PC-3 (cell line): ENCODE data around the gene CTNND2.

Source experiments
- EZH2 ChIP-seq: fragments of 300-600 bp; sonication (generic); IDR thresholded peaks from one replicate; pipeline ENCODE4 v1.6.1; 2017; ENCODE audit warnings: antibody characterized with exemption, mild to moderate bottlenecking, low read length; ENCODE audit not compliant: unreplicated experiment
- EZH2phosphoT487 ChIP-seq: fragments of 300-600 bp; sonication (generic); IDR thresholded peaks from 2 replicates; pipeline ENCODE4 v1.6.1; 2018; ENCODE audit warnings: mild to moderate bottlenecking, antibody characterized with exemption, low read length, borderline replicate concordance
- TF ChIP-seq, protein P1 (sequence below): fragments of 300-600 bp; sonication (generic); conservative IDR thresholded peaks from 2 replicates; pipeline ENCODE4 v1.5.1; 2017; ENCODE audit warnings: antibody characterized with exemption, low read depth, mild to moderate bottlenecking, low read length

DNA sequence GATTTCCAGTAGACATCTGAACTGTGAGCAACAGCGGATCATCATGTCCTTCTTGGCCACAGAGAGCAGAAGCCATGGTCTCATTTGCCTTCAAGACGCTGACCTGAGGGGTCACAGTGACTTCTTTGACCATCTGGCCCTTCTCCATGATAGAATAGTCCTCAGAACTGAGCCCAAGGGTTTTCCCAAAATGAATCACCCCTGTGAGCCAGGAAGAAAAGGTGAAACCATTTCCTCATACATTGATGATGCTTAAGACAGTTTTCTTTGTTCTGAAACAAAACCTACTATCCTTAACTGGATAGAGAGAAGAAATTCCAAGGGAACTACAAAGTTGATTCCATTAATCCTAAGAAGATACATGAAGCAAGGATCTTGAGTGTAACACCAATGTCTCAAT is 503.9 kb downstream of the CTNND2 start:
- TF ChIP-seq, protein P1, sequence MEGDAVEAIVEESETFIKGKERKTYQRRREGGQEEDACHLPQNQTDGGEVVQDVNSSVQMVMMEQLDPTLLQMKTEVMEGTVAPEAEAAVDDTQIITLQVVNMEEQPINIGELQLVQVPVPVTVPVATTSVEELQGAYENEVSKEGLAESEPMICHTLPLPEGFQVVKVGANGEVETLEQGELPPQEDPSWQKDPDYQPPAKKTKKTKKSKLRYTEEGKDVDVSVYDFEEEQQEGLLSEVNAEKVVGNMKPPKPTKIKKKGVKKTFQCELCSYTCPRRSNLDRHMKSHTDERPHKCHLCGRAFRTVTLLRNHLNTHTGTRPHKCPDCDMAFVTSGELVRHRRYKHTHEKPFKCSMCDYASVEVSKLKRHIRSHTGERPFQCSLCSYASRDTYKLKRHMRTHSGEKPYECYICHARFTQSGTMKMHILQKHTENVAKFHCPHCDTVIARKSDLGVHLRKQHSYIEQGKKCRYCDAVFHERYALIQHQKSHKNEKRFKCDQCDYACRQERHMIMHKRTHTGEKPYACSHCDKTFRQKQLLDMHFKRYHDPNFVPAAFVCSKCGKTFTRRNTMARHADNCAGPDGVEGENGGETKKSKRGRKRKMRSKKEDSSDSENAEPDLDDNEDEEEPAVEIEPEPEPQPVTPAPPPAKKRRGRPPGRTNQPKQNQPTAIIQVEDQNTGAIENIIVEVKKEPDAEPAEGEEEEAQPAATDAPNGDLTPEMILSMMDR: no peak
- no peak for TF ChIP-seq EZH2
- no peak for TF ChIP-seq EZH2phosphoT487
